A673 (cell line): ENCODE data around the gene GRAMD2A. TPM values are rescaled to one million over a fixed set of nuclear protein-coding genes. Genes with fewer than 3 reads are reported as not detected.

Source experiments
- BruUV-seq: library from RNA; stranded (reverse); fragments of 400-500 nt; replicated peaks from 2 replicates; lab custom pipeline; 2021; lab: Mats Ljungman, UMichigan
- CTCF ChIA-PET: fragments of 300-600 bp; sonication (Branson Sonifier 250); formaldehyde crosslinking; loops from one replicate; lab custom pipeline; 2022; ENCODE audit warnings: antibody characterized with exemption; lab: Charles Lee
- POLR2A ChIA-PET: fragments of 300-600 bp; sonication (Branson Sonifier 250); formaldehyde crosslinking; loops from one replicate; lab custom pipeline; 2022; ENCODE audit warnings: antibody characterized with exemption; ENCODE audit not compliant: low non-redundant PET; lab: Charles Lee
- DNase-seq: peaks from one replicate; pipeline ENCODE4 v3.0.0-alpha.2; 2015; ENCODE audit warnings: low spot score
- H3K27ac ChIP-seq: fragments of 200-600 bp; sonication (generic); 2 replicates; pipeline ENCODE4 v1.5.1; 2016; ENCODE audit warnings: mixed run types, low read depth, mild to moderate bottlenecking, mixed read lengths, antibody characterized with exemption, low read length; ENCODE audit not compliant: poor library complexity, severe bottlenecking
- H3K27me3 ChIP-seq: fragments of 200-600 bp; sonication (generic); replicated peaks from 2 replicates; pipeline ENCODE4 v1.6.1; 2017; ENCODE audit warnings: mixed run types, low read depth, mild to moderate bottlenecking, mixed read lengths, antibody characterized with exemption, low read length; ENCODE audit not compliant: insufficient read depth, poor library complexity
- H3K36me3 ChIP-seq: fragments of 200-600 bp; sonication (generic); 2 replicates; pipeline ENCODE4 v1.6.1; 2016; ENCODE audit warnings: mixed run types, mild to moderate bottlenecking, mixed read lengths, antibody characterized with exemption, low read length; ENCODE audit not compliant: insufficient read depth, poor library complexity, severe bottlenecking
- H3K4me1 ChIP-seq: fragments of 200-600 bp; sonication (generic); 2 replicates; pipeline ENCODE4 v1.6.1; 2017; ENCODE audit warnings: mixed run types, mild to moderate bottlenecking, mixed read lengths, antibody characterized with exemption, low read length; ENCODE audit not compliant: insufficient read depth, poor library complexity, severe bottlenecking
- H3K4me3 ChIP-seq: fragments of 200-600 bp; sonication (generic); 2 replicates; pipeline ENCODE4 v1.5.1; 2016; ENCODE audit warnings: low read depth, mixed run types, mild to moderate bottlenecking, mixed read lengths, low read length; ENCODE audit not compliant: poor library complexity, severe bottlenecking
- H3K9me3 ChIP-seq: fragments of 200-600 bp; sonication (generic); 2 replicates; pipeline ENCODE4 v1.6.1; 2016; ENCODE audit warnings: mixed run types, low read depth, mild to moderate bottlenecking, mixed read lengths, antibody characterized with exemption, low read length; ENCODE audit not compliant: poor library complexity, severe bottlenecking
- EZH2 ChIP-seq: fragments of 200-600 bp; sonication (generic); IDR thresholded peaks from 2 replicates; pipeline ENCODE4 v1.6.1; 2017; ENCODE audit warnings: borderline replicate concordance, low read depth, mild to moderate bottlenecking, mixed read lengths, antibody characterized with exemption, low read length; ENCODE audit not compliant: poor library complexity, severe bottlenecking
- intact Hi-C: fragments of 100-400 bp; cut with micrococcal nuclease; formaldehyde crosslinking; loops from one replicate; pipeline ENCODE4 v1.10.0; 2022; ENCODE audit not compliant: unreplicated experiment
- total RNA-seq: library from RNA; stranded (reverse); gene quantifications from 2 replicates; pipeline ENCODE4 v1.2.3, GENCODE V29; 2021
- TF ChIP-seq, protein P1 (sequence below): fragments of 300-800, 200-600 bp; sonication (generic); conservative IDR thresholded peaks from 2 replicates; pipeline ENCODE4 v1.5.1; 2017; ENCODE audit warnings: low read depth, mild to moderate bottlenecking, antibody characterized with exemption, low read length, moderate library complexity, mixed read lengths

The GRAMD2A gene
- total RNA-seq, 1 experiment from 2014 or later, result 0.43 TPM

DNA sequence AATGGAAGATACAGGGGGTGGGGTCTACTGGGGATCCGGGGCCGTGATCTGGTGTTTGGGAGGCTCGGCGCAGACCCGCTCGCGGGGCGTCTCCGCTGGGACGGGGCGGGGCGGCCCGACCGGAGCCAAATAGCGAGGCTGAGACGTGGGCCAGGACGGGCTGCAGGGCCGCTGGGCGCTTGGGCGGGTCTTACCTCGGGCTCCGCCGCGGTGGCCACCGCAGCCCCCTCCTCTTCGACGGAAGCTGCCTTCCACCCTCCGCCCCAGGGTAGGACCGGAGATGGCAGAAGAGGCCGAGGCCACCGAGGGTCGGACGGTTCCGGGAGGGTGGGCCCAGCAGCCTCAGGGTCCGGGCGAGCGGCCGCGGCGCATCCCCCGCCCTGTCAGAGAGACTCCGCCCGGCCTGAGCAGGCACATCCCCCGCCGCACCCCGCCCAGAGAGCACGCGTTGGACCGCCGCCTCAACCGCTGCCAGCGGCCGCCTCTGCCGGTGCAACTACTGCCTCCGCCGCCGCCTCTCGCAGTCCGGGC lies 80.0 kb downstream of the GRAMD2A start:
- H3K4me3 ChIP-seq, result peak overlapping the region; percentile 94
- POLR2A ChIA-PET, result no interaction called here
- no peaks in the 10 kb centered on the region for H3K36me3 ChIP-seq
- H3K9me3 ChIP-seq, result no peaks in the 10 kb centered on the region
- no peaks in the 10 kb centered on the region for H3K27me3 ChIP-seq
- DNase-seq, result peak; percentile 68
- intact Hi-C loops, result no loop called here
- no TSS peak for BruUV-seq
- H3K4me1 ChIP-seq, result peaks cover 9% of the 10 kb centered on the region
- TF ChIP-seq, protein P1, sequence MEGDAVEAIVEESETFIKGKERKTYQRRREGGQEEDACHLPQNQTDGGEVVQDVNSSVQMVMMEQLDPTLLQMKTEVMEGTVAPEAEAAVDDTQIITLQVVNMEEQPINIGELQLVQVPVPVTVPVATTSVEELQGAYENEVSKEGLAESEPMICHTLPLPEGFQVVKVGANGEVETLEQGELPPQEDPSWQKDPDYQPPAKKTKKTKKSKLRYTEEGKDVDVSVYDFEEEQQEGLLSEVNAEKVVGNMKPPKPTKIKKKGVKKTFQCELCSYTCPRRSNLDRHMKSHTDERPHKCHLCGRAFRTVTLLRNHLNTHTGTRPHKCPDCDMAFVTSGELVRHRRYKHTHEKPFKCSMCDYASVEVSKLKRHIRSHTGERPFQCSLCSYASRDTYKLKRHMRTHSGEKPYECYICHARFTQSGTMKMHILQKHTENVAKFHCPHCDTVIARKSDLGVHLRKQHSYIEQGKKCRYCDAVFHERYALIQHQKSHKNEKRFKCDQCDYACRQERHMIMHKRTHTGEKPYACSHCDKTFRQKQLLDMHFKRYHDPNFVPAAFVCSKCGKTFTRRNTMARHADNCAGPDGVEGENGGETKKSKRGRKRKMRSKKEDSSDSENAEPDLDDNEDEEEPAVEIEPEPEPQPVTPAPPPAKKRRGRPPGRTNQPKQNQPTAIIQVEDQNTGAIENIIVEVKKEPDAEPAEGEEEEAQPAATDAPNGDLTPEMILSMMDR, result no peak
- no peak for TF ChIP-seq EZH2
- CTCF ChIA-PET, result interaction anchor here (0.5 kb wide), 1 partner anchor 344 kb away, joined by 4 read pairs; no protein-coding TSS in a partner anchor
- peak overlapping the region; percentile 94 for H3K27ac ChIP-seq

DNA sequence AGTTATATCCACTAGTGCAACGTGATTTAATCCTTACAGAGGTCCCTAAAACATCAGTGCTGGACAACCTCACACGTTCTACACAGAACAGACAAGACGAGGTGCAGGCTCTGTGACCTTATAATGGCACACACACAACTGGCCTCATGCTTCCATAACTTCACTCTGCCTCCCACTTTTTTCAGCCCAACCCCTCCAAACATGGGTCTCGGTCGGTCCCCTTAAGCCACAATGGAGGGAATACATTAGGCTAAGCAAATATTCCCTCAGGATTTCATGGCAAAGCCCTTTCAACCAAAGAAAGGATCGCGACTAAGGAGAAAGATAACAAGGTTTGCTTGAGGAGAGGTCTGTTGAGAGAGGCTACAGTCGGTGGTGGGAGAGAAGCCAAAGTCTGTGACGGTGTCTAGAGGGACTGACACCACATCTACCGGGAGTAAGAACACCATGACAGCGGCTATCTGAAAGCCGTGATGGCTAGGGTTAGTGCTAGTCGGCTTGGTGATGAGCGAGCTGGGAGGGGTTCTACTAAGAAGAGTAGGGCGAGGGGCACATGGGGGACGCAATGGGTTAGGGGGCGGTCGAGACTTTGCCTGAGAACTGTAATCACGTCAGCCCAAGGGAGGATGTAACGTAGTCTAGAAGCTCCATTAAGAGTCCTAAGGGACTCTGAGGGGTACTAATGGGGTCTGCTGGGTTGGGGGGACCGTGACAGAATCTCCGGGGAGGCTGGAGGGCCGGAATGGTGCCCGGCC lies 80.7 kb downstream of the GRAMD2A start:
- H3K9me3 ChIP-seq, result no peaks in the 10 kb centered on the region
- H3K4me3 ChIP-seq, result peak overlapping the region; percentile 94
- BruUV-seq, result no TSS peak
- TF ChIP-seq, protein P1, result no peak
- TF ChIP-seq EZH2, result no peak
- intact Hi-C loops, result no loop called here
- no peaks in the 10 kb centered on the region for H3K36me3 ChIP-seq
- no peaks in the 10 kb centered on the region for H3K27me3 ChIP-seq
- H3K4me1 ChIP-seq, result peaks cover 9% of the 10 kb centered on the region
- ChIA-PET CTCF (no interaction called here), POLR2A (no interaction called here)
- peak; percentile 28 for DNase-seq
- H3K27ac ChIP-seq, result peak overlapping the region; percentile 94

DNA sequence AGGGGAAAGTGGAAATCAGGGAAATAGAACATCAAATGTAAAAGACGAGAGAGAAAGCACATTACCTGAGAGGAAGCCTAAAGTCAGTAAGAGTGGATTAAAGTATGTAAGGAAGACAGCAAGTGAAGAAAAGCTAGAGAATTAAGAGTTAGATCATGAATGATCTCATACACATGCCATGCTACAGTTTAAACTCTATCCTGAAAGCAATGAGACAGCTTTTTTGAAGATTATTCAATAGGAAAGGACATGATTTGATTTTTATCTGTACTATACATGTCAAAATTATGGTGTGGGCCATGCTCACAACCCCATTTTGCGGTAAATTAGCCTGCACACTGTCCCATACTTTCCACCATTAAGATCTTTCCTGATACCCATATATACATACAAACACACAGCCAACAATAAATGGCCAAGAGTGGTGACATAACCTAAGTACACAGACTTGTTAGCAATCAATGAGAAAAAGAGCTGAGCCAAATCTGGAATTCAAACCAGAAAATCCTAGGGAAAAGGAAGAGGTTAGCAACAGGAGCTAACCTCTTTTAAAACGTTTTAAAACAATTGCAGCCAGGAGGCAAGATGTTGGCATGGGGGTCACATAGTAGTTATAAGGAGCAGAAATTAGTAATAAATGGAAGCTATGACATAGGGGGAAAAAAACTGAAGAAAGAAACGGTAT lies 84.1 kb downstream of the GRAMD2A start:
- Histone ChIP-seq H3K4me3 (no peak overlapping the region), H3K9me3 (no peaks in the 10 kb centered on the region), H3K27me3 (no peaks in the 10 kb centered on the region), H3K27ac (no peak overlapping the region), H3K36me3 (no peaks in the 10 kb centered on the region), H3K4me1 (peaks cover 9% of the 10 kb centered on the region)
- no TSS peak for BruUV-seq
- DNase-seq, result no peak
- intact Hi-C loops, result no loop called here
- TF ChIP-seq EZH2, result no peak
- TF ChIP-seq, protein P1, result no peak
- ChIA-PET POLR2A (no interaction called here), CTCF (no interaction called here)
